WTC11 (cell line): Measurements from ENCODE around the gene NEDD8. TPM values are rescaled to one million over a fixed set of nuclear protein-coding genes. Genes with fewer than 3 reads are reported as not detected.

ENCODE experiments used
- ATAC-seq: fragments of 200-7000 bp; cut with Tn5 transposase; 2 replicates; pipeline ENCODE4 v1.10.0; 2021; ENCODE audit warnings: mild to moderate bottlenecking, moderate library complexity
- CTCF ChIA-PET: fragments of 300-600 bp; sonication (Branson Sonifier 250); formaldehyde crosslinking; loops from one replicate; lab custom pipeline; 2021; ENCODE audit warnings: antibody characterized with exemption; lab: Charles Lee
- POLR2A ChIA-PET: fragments of 350-600 bp; sonication (Branson Sonifier 250); formaldehyde crosslinking; loops from one replicate; lab custom pipeline; 2021; ENCODE audit warnings: antibody characterized with exemption; lab: Charles Lee
- DNase-seq: peaks from one replicate; pipeline ENCODE4 v3.0.0; 2021; ENCODE audit warnings: low spot score
- H3K27ac Mint-ChIP-seq: 2 replicates; pipeline ENCODE4 v1.8.0; 2021; ENCODE audit warnings: mixed read lengths
- H3K27me3 Mint-ChIP-seq: 2 replicates; pipeline ENCODE4 v1.8.0; 2021; ENCODE audit warnings: low read depth, mild to moderate bottlenecking, moderate library complexity, mixed read lengths
- H3K36me3 Mint-ChIP-seq: 2 replicates; pipeline ENCODE4 v1.8.0; 2021; ENCODE audit warnings: mixed read lengths
- H3K4me1 Mint-ChIP-seq: 2 replicates; pipeline ENCODE4 v1.8.0; 2022; ENCODE audit warnings: mixed read lengths
- H3K4me3 Mint-ChIP-seq: 2 replicates; pipeline ENCODE4 v1.8.0; 2021; ENCODE audit warnings: mild to moderate bottlenecking, moderate library complexity, mixed read lengths
- H3K9me3 Mint-ChIP-seq: 2 replicates; pipeline ENCODE4 v1.8.0; 2021; ENCODE audit warnings: mixed read lengths
- CBFB ChIP-seq: sonication (generic); formaldehyde crosslinking; IDR thresholded peaks from 2 replicates; pipeline ENCODE4 v1.8.1; 2022; ENCODE audit warnings: mild to moderate bottlenecking, low read depth, missing genetic modification reagents
- CREB1 ChIP-seq: sonication (generic); formaldehyde crosslinking; IDR thresholded peaks from 2 replicates; pipeline ENCODE4 v1.8.0; 2023; ENCODE audit warnings: mild to moderate bottlenecking, missing genetic modification reagents
- EMX1 ChIP-seq: fragments of 250-450 bp; sonication (Bioruptor Pico); IDR thresholded peaks from 2 replicates; pipeline ENCODE4 v1.8.0; 2021; ENCODE audit warnings: mild to moderate bottlenecking
- ESRRA ChIP-seq: sonication (generic); formaldehyde crosslinking; IDR thresholded peaks from 2 replicates; pipeline ENCODE4 v1.8.1; 2022; ENCODE audit warnings: mild to moderate bottlenecking, missing genetic modification reagents, borderline replicate concordance
- FOXK1 ChIP-seq: sonication (generic); formaldehyde crosslinking; IDR thresholded peaks from 2 replicates; pipeline ENCODE4 v1.8.0; 2022; ENCODE audit warnings: mild to moderate bottlenecking, moderate library complexity, missing genetic modification reagents
- HMGA2 ChIP-seq: fragments of 250-450 bp; sonication (Bioruptor Pico); IDR thresholded peaks from 2 replicates; pipeline ENCODE4 v1.4.0; 2021; ENCODE audit warnings: mild to moderate bottlenecking, moderate library complexity
- IRF2 ChIP-seq: sonication (generic); formaldehyde crosslinking; IDR thresholded peaks from 2 replicates; pipeline ENCODE4 v1.8.0; 2022; ENCODE audit warnings: low read depth, missing genetic modification reagents, borderline replicate concordance
- JUN ChIP-seq: sonication (generic); formaldehyde crosslinking; IDR thresholded peaks from 2 replicates; pipeline ENCODE4 v1.8.0; 2023; ENCODE audit warnings: mild to moderate bottlenecking, missing genetic modification reagents
- NFATC4 ChIP-seq: fragments of 250-450 bp; sonication (Bioruptor Pico); IDR thresholded peaks from 2 replicates; pipeline ENCODE4 v1.9.0; 2021; ENCODE audit warnings: mild to moderate bottlenecking
- NR2C2 ChIP-seq: sonication (generic); formaldehyde crosslinking; IDR thresholded peaks from 2 replicates; pipeline ENCODE4 v1.8.0; 2022; ENCODE audit warnings: mild to moderate bottlenecking, missing genetic modification reagents
- OVOL2 ChIP-seq: fragments of 250-450 bp; sonication (Bioruptor Pico); IDR thresholded peaks from 2 replicates; pipeline ENCODE4 v1.9.0; 2021; ENCODE audit warnings: mild to moderate bottlenecking, borderline replicate concordance
- PRDM15 ChIP-seq: sonication (generic); formaldehyde crosslinking; IDR thresholded peaks from 2 replicates; pipeline ENCODE4 v1.8.0; 2022; ENCODE audit warnings: missing genetic modification reagents
- PRRX2 ChIP-seq: fragments of 250-450 bp; sonication (Bioruptor Pico); IDR thresholded peaks from 2 replicates; pipeline ENCODE4 v1.8.0; 2021; ENCODE audit warnings: mild to moderate bottlenecking
- SMAD3 ChIP-seq: sonication (generic); formaldehyde crosslinking; IDR thresholded peaks from 2 replicates; pipeline ENCODE4 v1.8.0; 2022; ENCODE audit warnings: missing genetic modification reagents, mild to moderate bottlenecking, borderline replicate concordance
- SMAD4 ChIP-seq: sonication (generic); formaldehyde crosslinking; IDR thresholded peaks from 2 replicates; pipeline ENCODE4 v1.8.0; 2022; ENCODE audit warnings: mild to moderate bottlenecking, missing genetic modification reagents
- SP1 ChIP-seq: sonication (generic); formaldehyde crosslinking; conservative IDR thresholded peaks from 2 replicates; pipeline ENCODE4 v1.8.1; 2022; ENCODE audit warnings: missing genetic modification reagents
- USF2 ChIP-seq: sonication (generic); formaldehyde crosslinking; IDR thresholded peaks from 2 replicates; pipeline ENCODE4 v1.8.1; 2023; ENCODE audit warnings: mild to moderate bottlenecking, missing genetic modification reagents, moderate library complexity
- ZNF121 ChIP-seq: sonication (generic); formaldehyde crosslinking; IDR thresholded peaks from 2 replicates; pipeline ENCODE4 v1.8.0; 2023; ENCODE audit warnings: missing genetic modification reagents
- ZNF232 ChIP-seq: sonication (generic); formaldehyde crosslinking; IDR thresholded peaks from 2 replicates; pipeline ENCODE4 v1.8.0; 2022; ENCODE audit warnings: mild to moderate bottlenecking, missing genetic modification reagents
- ZNF263 ChIP-seq: sonication (generic); formaldehyde crosslinking; IDR thresholded peaks from 2 replicates; pipeline ENCODE4 v1.8.1; 2022; ENCODE audit warnings: low read depth, mild to moderate bottlenecking, moderate library complexity, missing genetic modification reagents
- ZNF396 ChIP-seq: fragments of 250-450 bp; sonication (Bioruptor Pico); IDR thresholded peaks from 2 replicates; pipeline ENCODE4 v1.8.0; 2021; ENCODE audit warnings: mild to moderate bottlenecking, moderate library complexity, borderline replicate concordance
- total RNA-seq: library from RNA; stranded (reverse); gene quantifications from 3 replicates; pipeline ENCODE4 v1.2.3, GENCODE V29; 2021
- TF ChIP-seq, protein P1 (sequence below): sonication (generic); formaldehyde crosslinking; conservative IDR thresholded peaks from 2 replicates; pipeline ENCODE4 v1.8.1; 2023; ENCODE audit warnings: mild to moderate bottlenecking, low read depth, missing genetic modification reagents, moderate library complexity
- TF ChIP-seq, protein P2 (sequence below): sonication (generic); formaldehyde crosslinking; IDR thresholded peaks from 2 replicates; pipeline ENCODE4 v1.8.1; 2022; ENCODE audit warnings: mild to moderate bottlenecking, moderate library complexity, missing genetic modification reagents

NEDD8 gene
- total RNA-seq, 1 experiment from 2014 or later, result 233 TPM

- TF ChIP-seq PRDM15 (CRISPR knock-in tag) (no peak), PRRX2 (CRISPR knock-in tag) (no peak), NR2C2 (CRISPR knock-in tag) (no peak)
- TF ChIP-seq, all 79 proteins: peak for 0
These were observed 37.3 kb downstream of the NEDD8 start (continued) for GRCh38 chr14:24194873-24195185.

DNA sequence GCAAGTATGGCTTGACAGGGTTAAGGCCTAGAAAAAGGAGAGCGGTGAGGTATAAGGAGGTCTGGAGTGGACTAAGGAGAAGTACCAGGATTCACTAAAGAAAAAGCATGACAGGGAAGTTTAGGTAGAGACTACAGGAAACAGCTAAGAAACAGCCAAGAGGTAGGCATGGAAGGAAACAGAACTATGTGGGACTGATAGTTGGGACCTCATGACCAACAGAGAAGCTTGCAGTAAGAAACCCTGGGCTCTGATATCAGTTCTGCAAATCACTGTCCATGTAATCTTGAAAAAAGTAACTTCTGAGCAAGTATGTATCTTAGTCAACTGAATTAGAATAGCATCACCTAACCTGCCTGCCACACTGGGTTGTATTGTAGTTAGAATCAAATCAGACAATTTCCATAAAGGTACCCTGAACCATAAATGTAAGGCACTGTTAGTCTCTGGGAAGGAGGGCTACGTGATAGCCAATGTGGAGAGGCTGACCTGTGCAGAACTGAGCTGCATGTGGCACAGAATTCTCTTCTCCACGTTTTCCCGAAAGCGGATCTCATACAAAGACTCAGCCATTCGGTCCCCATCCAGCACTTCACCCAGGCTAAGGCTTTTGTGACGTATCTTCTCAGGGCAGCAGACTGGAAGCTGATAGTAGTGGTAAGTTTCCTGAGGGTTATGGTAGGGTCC lies 37.8 kb downstream of the NEDD8 start:
- peak overlapping the region; percentile 94 for H3K4me3 Mint-ChIP-seq
- ChIA-PET POLR2A (interaction anchor here (1.3 kb wide), 1 partner anchor 77 kb away, joined by 3 read pairs; the partner anchor contains the start of gene RABGGTA), CTCF (interaction anchor here (1.4 kb wide), 1 partner anchor 53 kb away, joined by 3 read pairs; the partner anchor contains the start of gene EMC9)
- peak overlapping the region; percentile 83; the same call in 1 of the 2 replicates for H3K27ac Mint-ChIP-seq
- peaks cover 25% of the 10 kb centered on the region for H3K4me1 Mint-ChIP-seq
- no peaks in the 10 kb centered on the region for H3K27me3 Mint-ChIP-seq
- DNase-seq, result no peak
- TF ChIP-seq CREB1 (no peak), CBFB (CRISPR knock-in tag) (no peak), JUN (CRISPR knock-in tag) (no peak), USF2 (CRISPR knock-in tag) (no peak), FOXK1 (CRISPR knock-in tag) (no peak), ZNF396 (CRISPR knock-in tag) (no peak), HMGA2 (CRISPR knock-in tag) (no peak), SP1 (CRISPR knock-in tag) (no peak), OVOL2 (CRISPR knock-in tag) (no peak), SMAD3 (CRISPR knock-in tag) (no peak), ZNF121 (CRISPR knock-in tag) (no peak), SMAD4 (no peak), ZNF263 (CRISPR knock-in tag) (no peak), NFATC4 (CRISPR knock-in tag) (no peak), ZNF232 (CRISPR knock-in tag) (no peak), ESRRA (CRISPR knock-in tag) (no peak), EMX1 (CRISPR knock-in tag) (no peak), IRF2 (CRISPR knock-in tag) (no peak)
- TF ChIP-seq, protein P1, sequence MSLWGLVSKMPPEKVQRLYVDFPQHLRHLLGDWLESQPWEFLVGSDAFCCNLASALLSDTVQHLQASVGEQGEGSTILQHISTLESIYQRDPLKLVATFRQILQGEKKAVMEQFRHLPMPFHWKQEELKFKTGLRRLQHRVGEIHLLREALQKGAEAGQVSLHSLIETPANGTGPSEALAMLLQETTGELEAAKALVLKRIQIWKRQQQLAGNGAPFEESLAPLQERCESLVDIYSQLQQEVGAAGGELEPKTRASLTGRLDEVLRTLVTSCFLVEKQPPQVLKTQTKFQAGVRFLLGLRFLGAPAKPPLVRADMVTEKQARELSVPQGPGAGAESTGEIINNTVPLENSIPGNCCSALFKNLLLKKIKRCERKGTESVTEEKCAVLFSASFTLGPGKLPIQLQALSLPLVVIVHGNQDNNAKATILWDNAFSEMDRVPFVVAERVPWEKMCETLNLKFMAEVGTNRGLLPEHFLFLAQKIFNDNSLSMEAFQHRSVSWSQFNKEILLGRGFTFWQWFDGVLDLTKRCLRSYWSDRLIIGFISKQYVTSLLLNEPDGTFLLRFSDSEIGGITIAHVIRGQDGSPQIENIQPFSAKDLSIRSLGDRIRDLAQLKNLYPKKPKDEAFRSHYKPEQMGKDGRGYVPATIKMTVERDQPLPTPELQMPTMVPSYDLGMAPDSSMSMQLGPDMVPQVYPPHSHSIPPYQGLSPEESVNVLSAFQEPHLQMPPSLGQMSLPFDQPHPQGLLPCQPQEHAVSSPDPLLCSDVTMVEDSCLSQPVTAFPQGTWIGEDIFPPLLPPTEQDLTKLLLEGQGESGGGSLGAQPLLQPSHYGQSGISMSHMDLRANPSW (CRISPR knock-in tag), result no peak
- TF ChIP-seq, protein P2, sequence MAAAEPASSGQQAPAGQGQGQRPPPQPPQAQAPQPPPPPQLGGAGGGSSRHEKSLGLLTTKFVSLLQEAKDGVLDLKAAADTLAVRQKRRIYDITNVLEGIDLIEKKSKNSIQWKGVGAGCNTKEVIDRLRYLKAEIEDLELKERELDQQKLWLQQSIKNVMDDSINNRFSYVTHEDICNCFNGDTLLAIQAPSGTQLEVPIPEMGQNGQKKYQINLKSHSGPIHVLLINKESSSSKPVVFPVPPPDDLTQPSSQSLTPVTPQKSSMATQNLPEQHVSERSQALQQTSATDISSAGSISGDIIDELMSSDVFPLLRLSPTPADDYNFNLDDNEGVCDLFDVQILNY, result no peak
- ATAC-seq, result no peak
- H3K36me3 Mint-ChIP-seq, result peaks cover 25% of the 10 kb centered on the region
- H3K9me3 Mint-ChIP-seq, result peaks cover 8% of the 10 kb centered on the region
